IPS-15b (cell line): Measurements from ENCODE around the gene B9D1.

Source experiments
- H3K27me3 ChIP-seq: one replicate; pipeline ENCODE4 v1.6.1; 2013; ENCODE audit warnings: low read length; ENCODE audit not compliant: control insufficient read depth, insufficient read depth
- H3K36me3 ChIP-seq: one replicate; pipeline ENCODE4 v1.6.1; 2013; ENCODE audit warnings: low read length; ENCODE audit not compliant: control insufficient read depth, insufficient read depth
- H3K4me1 ChIP-seq: one replicate; pipeline ENCODE4 v1.6.1; 2013; ENCODE audit warnings: mild to moderate bottlenecking, low read length; ENCODE audit not compliant: control insufficient read depth, insufficient read depth
- H3K4me3 ChIP-seq: one replicate; pipeline ENCODE4 v1.5.1; 2013; ENCODE audit warnings: low read depth, low read length
- H3K9ac ChIP-seq: one replicate; pipeline ENCODE4 v1.6.1; 2013; ENCODE audit warnings: low read depth, mild to moderate bottlenecking, low read length
- H3K9me3 ChIP-seq: one replicate; pipeline ENCODE4 v1.6.1; 2013; ENCODE audit warnings: mild to moderate bottlenecking, low read length; ENCODE audit not compliant: control insufficient read depth, insufficient read depth

B9D1 gene

DNA sequence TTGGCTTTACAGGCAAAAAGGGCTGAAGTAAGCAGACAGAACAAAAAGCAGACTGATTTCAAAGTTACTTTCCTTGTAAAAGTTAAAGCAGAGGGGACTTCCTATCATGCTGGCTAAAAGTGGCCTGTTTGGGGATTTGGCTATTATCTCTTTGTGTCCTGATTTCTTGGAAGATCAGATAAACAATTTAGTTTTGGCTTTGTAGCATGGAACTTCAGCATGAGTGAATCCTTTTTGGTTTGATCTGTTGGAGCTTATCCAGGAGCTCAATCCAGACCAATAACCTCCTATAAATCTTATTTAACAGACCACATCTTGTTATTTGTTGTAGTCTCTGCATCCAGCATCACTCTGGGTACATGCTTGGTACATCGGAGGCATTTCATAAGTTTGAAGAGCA, 39.6 kb upstream of the B9D1 start:
- no peak overlapping the region for H3K9ac ChIP-seq
- H3K9me3 ChIP-seq: no peaks in the 10 kb centered on the region
- H3K4me3 ChIP-seq: no peak overlapping the region
- H3K4me1 ChIP-seq: peaks cover 7% of the 10 kb centered on the region
- no peaks in the 10 kb centered on the region for H3K36me3 ChIP-seq
- H3K27me3 ChIP-seq: no peaks in the 10 kb centered on the region

DNA sequence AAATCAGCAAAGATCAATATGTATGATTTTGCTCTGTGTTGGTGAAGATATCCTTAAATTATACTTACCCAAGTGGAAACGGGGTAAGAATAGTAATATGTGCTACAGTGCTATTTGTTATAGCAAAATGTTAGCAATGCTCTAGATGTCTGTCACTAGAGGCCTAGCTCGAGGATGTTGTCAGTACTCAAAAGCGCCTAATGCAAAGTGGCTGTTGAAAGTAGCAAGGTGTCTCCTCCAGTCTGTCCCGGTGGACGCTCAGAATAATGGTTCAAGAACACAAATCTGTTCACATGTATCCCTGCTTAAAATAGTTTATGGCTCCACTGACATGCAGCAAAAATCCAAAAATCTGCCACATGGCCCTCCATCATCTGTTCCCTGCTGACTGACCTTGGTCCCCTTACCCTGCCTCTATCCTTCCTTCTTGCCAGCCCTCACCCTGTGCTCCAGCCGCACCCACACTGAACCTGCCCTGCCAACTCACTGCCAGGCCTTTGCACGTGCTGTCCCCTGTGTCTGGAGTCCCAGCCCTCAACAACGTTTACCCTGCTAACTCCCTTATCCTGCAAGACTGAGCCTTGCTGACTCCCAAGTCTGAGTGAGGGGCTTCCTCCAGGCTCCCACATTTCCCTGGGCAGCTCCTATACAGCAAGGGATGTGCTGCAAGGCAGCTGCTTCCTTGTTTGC, 38.9 kb upstream of the B9D1 start:
- Histone ChIP-seq H3K4me3 (no peak overlapping the region), H3K27me3 (no peaks in the 10 kb centered on the region), H3K36me3 (no peaks in the 10 kb centered on the region), H3K4me1 (peaks cover 7% of the 10 kb centered on the region), H3K9ac (no peak overlapping the region), H3K9me3 (no peaks in the 10 kb centered on the region)

DNA sequence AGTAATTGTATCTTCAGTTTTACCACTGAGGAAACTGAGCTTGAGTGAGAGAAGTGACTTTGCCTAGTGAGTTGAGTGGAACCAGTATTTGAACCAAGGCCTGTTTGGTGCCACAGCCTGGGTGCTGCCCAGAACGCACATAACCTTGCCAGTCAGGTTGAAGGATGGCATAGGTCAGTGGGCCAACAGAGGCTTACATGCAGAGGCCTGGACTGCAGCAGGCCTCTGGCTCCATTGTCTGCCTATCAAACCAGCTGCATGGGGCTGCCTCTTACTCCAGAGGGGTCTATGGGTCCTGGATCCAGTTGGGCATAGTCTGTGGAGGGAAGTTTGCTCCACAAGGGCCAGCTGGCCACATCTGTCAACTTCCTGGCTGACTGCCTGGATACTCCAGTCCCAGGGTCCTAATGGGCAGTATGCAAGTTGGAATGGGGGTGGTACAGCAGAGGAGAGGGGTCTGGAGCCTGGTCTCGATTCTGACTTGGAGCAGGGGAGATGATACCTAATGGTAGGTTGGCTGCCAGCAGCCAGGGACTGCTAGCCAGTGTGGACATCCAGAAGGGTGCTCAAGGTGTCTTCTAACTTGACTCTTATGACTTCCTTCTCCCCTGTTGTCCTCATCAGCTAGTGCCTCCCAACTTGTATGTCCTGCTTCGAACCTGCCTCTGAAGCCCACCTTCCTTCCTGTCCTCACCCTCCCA, 37.4 kb upstream of the B9D1 start:
- Histone ChIP-seq H3K36me3 (no peaks in the 10 kb centered on the region), H3K9ac (no peak overlapping the region), H3K9me3 (no peaks in the 10 kb centered on the region), H3K4me3 (no peak overlapping the region), H3K27me3 (no peaks in the 10 kb centered on the region), H3K4me1 (peaks cover 7% of the 10 kb centered on the region)

DNA sequence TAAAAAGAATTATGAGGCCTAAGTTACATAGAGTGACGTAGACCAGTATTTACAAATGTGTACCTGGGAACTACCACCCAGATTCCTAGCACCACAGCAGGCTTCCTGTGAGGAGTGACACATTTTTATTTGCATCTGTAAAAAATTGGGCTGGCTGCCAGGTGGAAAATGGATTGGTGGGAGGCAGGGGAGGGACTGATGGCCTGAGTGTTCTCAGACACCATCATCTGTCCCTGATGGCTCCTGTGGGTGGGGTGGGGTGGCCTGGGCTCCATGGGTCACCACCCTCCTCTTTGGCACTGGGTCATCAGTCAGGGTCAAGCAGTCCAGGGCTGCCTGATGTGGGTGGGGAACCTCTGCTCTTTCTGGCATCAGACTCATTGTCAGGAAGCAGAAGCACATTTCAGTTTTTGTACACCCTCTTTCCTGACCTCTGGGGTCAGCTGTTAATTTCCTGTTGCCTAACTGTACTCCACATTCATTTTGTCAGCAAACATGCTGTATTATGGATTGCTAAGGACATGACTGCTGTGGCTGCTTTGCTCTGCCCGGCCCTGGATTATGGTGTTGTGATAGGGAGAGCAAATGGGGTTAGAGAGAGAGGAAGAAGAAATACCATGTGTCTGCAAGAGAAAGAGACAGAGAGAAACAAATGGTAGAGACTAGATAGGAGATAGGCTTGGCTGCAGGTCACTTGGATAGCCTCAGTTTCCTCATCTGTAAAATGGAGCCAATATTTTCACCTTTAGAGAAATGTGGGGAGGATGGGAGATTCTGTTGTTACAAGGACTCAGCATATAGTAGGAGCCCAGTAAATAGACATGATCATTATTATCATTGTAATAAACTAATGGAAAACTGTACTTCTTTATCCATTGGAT, 36.0 kb upstream of the B9D1 start:
- Histone ChIP-seq H3K9me3 (no peaks in the 10 kb centered on the region), H3K27me3 (no peaks in the 10 kb centered on the region), H3K9ac (no peak overlapping the region), H3K4me3 (no peak overlapping the region), H3K36me3 (no peaks in the 10 kb centered on the region), H3K4me1 (peaks cover 7% of the 10 kb centered on the region)

DNA sequence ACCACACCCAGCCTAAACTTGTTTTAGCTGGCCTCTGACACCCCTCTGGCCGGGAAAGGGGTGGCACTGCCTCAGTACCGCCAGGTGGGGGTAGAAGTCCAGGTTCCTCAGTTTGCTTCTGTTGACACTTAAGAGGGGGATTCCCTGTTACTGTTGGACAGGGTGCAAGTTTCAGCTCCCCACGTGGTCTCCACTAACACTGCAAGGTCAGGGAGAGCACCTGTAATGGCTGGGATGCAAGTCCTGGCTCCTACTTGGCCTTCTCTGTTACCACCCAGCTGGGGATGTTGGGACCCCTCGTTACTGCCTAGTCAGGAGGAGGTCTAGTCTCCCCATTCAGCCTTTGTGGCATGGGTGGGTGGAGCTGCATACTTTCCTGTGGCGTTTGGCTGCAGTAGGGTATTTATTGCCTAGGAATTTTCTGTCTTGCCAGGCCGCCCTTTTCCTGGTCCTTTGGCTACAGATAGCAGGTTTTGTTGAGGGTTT, 35.1 kb upstream of the B9D1 start:
- Histone ChIP-seq H3K36me3 (no peaks in the 10 kb centered on the region), H3K27me3 (no peaks in the 10 kb centered on the region), H3K9ac (peak overlapping the region; percentile 1), H3K4me3 (no peak overlapping the region), H3K9me3 (no peaks in the 10 kb centered on the region), H3K4me1 (peaks cover 7% of the 10 kb centered on the region)

DNA sequence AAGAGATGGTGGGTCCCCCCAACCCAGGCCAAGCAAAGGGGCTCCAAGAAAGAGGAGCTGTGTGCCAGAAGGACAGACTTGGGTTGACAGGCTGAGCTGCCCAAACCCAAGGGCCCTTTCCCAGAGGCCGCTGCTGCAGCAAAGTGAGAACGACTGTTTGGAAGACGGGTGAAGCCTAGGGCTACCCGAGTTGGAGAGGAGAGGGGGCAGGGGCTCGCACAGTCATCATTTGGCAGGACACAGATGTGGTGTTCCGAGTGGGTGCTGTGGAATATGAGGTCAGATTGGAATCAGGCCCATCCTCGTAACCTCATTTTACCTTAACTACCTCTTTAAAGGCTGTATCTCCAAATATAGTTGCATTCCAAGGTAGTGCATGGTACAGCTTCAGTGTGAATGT, 29.8 kb upstream of the B9D1 start:
- Histone ChIP-seq H3K9me3 (no peaks in the 10 kb centered on the region), H3K27me3 (no peaks in the 10 kb centered on the region), H3K4me3 (no peak overlapping the region), H3K4me1 (peaks cover 8% of the 10 kb centered on the region), H3K36me3 (no peaks in the 10 kb centered on the region), H3K9ac (peak overlapping the region; percentile 51)

DNA sequence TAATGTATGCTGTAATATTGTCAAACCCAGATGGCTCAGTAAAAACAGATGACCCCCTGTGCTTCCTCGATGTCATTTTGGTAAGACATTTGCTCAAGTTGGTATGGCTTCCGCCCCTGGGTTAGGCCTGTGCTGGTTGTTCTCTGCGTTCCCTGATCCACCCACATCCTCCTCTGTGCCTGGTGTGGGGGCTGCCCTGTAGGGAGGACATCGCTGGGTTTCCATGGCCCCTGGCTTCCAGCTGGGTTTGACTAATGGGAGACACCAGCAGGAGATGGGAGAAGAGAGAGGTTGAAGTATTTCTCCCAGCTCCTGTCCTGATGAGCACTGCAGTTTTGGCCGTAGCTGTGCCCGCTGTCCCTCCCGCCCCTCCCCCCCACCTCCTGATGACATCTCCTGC, 28.9 kb upstream of the B9D1 start:
- no peaks in the 10 kb centered on the region for H3K9me3 ChIP-seq
- peaks cover 9% of the 10 kb centered on the region for H3K4me1 ChIP-seq
- H3K27me3 ChIP-seq: no peaks in the 10 kb centered on the region
- no peak overlapping the region for H3K9ac ChIP-seq
- H3K4me3 ChIP-seq: no peak overlapping the region
- no peaks in the 10 kb centered on the region for H3K36me3 ChIP-seq

DNA sequence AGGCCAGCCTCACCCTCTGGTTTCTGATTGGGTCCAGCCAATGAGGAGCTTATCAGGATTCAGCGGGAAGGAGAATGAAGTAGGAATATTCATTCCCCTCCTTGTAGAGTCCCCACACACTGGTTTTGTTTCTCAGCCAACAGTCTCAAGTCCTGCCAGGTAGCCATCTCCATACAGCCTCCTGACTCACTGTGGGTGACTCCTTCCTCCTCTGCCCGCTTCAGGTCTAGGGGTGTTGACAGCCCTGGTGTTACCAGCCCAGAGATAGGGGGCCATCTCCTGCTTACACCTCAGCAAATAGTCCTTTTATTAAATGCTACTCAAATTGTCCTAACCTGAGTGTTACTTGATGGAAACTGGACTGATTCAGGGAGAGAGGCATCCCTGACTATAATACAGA, 28.4 kb upstream of the B9D1 start:
- Histone ChIP-seq H3K4me1 (peaks cover 14% of the 10 kb centered on the region), H3K36me3 (no peaks in the 10 kb centered on the region), H3K27me3 (no peaks in the 10 kb centered on the region), H3K4me3 (no peak overlapping the region), H3K9ac (peak overlapping the region; percentile 32), H3K9me3 (no peaks in the 10 kb centered on the region)

DNA sequence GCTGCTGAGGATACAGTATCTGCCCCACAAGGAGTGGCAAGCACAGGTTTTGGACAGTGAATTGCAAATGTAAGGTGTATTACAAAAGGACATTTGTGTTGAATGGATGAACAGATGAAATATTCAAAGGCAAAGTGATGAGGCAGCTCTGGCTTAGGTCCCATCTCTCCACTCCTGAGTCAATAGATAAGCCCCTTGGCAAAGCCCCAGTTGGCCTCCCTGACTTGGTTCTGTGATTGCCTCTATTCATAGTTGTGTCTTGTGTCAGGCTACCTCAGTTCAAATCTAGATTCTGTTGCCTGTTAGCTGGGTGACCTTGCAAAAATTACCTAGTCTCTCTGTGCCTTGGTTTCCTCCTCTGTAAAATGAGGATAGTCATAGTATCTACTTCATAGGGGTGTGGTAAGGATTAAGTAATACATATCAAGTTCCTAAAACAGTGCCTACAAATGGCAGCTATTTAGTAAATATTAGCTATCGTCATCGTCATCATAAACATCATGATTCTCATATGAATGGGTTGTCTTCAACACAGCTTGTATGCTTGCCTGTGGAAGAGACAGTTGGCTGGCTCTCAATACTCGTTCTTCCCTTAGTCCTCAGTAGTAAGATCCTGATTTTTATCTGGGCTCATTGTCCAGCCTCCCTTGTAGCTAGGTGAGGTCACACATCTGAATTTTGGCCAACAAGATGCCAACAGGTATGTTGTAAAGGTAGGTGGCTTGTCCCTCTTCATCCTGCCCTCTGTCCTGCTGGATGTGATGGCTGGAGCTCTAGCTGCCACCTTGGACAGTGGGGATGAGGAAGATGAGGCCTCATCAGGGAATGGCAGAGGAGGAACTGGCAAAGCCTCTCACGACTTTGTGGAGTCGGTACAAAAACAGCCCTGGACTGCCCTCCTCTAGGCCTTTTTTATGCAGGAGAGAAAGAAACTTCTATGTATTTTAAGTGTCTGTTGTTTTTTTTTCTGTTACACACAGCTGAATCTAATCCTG, 26.6 kb upstream of the B9D1 start:
- H3K27me3 ChIP-seq: no peaks in the 10 kb centered on the region
- peaks cover 15% of the 10 kb centered on the region for H3K4me1 ChIP-seq
- peaks cover 15% of the 10 kb centered on the region for H3K36me3 ChIP-seq
- H3K9ac ChIP-seq: no peak overlapping the region
- H3K9me3 ChIP-seq: no peaks in the 10 kb centered on the region
- H3K4me3 ChIP-seq: no peak overlapping the region

DNA sequence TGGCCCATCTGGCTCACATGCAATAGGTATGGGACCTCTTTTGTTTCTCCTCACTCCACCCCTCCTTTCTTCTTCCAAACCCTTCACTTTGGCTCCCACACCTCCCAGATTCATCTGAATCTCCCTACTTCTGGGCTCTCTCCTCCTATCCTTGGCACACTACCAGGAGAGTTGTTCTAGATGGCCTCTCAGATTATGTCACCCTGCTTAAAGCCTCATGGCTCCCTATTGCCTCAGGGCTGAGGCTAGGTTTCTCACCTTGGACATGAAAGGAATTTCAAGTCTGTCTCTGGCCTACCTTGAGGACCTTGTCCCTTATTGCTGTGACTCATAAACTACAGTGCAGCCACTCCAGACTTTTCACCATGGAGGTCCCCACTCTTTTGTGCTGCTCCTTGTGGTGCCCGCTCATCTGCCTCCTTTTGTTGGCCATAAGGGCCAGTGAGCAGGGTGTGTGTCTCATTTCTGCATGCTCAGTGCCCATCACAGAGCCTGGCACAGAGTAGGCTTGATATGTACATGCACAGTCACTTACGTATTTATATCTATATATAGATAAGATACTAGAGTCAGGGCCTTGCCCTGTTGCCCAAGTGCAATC, 25.5 kb upstream of the B9D1 start:
- Histone ChIP-seq H3K4me1 (peaks cover 15% of the 10 kb centered on the region), H3K36me3 (peaks cover 24% of the 10 kb centered on the region), H3K9me3 (no peaks in the 10 kb centered on the region), H3K4me3 (no peak overlapping the region), H3K27me3 (no peaks in the 10 kb centered on the region), H3K9ac (peak overlapping the region; percentile 24)
